GM19395 (cell line): ENCODE data around the gene ALK.
A peak's percentile ranks its signal among the peaks of the same experiment; 100 is the strongest.

ENCODE experiments used
- ATAC-seq: cut with Tn5 transposase; IDR thresholded peaks from one replicate; pipeline ENCODE4 v1.9.1; 2021; ENCODE audit warnings: mild to moderate bottlenecking, moderate library complexity; ENCODE audit not compliant: unreplicated experiment

ALK gene

DNA sequence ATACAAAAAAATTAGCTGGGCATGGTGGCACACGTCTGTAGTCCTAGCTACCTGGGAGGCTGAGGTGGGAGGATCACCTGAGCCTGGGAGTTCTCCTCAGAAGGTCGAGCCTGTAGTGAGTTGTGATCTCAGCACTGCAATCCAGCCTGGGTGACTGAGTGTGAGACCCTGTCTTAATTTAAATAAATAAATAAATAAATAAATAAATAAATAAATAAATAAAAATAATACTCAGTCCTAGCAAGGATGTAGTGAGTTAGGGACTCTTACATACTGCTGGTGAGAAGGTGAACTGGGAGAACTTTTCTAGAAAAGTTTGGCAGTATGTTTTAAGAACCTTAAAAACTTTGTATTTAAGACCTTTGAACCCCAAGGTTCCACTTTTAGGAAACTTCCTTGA is 576.1 kb downstream of the ALK start:
- ATAC-seq: no peak

DNA sequence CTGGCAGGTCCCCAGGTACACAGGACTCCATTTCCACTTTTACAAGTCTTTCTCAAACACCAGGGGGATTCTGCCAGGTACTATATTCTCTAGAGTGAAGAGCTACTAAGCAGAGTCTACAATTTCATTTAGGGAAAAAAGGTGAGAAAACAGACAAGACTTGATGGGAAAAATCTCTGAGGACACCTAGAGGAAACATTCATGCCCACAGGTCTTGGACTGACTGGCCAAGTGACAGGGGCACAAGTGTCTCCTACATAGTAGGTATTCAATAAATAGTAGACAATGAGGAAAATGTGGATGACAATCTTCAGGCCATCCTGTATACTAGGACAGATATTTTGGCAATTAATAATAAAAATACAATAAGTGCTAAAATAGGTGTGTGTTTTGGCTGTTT is 577.6 kb downstream of the ALK start:
- ATAC-seq: no peak

DNA sequence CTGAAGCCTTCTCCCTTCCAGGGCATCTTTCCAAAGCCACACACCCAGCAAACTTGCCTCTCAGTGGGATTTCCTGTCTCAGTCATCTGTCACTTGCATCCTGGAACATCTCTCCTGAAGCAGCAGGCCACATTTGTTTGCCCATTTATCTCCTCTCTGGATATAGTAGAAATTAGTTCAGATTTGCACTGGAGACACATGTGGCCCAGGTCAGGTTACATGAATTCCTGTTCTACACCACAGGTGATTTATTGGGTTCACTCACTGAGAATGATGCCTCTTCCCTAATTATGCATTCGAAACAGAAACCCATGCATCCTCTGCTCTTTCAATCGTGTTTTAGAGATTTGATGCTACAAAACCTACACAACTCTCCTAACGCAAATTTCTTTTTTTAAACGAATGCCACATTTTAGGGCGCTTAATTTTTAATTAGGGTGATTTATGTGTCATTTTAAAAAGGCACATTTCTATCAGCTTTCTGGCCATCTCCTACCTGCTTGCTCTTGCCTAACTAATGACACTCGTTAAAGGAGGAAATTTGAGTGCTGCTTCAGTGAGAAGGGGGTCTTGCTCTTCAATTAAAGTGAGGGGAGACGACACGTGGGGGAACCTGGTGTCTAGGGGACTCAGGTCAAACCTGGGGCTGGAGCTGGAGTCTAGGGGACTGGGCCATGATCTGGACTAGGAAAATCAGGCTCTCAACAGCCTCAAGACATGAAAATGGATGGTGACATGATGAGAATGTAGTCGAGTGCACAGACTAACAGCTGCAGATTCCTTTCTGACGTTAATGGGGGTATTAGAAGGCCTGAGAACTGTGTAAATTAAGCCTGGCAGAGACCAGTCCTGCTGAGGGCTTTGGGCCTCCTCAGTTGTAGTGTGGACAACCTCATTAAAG is 584.8 kb downstream of the ALK start:
- no peak for ATAC-seq

DNA sequence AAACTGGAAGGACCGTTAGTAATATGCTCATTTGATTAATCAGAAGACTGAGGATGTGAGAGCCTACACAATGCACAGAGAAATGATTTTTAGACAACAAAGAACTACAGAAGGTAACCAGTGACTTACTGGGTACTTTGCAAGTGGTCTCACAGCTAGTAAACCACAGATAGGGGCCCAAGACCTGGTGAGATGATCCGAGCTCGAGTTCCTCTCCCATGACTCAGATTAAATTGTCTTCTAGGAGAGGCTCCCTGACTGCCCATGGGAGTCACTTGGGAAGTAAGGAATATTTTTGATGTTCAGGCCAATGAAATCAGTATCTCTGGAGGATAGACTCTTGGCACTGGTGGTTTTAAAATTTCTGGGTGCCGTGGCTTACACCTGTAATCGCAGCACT is 586.0 kb downstream of the ALK start:
- ATAC-seq: no peak

DNA sequence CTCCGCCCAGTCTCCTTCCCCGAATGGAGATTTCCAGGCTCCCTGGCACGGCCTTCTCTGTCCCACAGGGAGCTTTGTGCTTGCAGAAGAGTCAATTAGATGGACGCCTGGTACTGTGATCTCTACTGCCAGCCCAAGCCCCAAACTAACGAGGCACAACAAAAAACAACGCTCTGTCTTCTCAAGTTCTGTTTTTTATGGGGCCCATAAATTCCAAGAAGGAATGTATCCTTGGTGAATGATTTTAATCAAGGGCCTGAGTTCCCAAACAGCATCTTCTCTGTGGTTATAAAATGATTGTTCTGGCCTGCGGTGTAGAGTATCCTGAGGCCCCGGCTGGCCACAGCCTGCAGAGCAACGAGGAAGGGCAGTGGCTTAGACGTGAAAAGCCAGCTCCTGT is 586.7 kb downstream of the ALK start:
- no peak for ATAC-seq

DNA sequence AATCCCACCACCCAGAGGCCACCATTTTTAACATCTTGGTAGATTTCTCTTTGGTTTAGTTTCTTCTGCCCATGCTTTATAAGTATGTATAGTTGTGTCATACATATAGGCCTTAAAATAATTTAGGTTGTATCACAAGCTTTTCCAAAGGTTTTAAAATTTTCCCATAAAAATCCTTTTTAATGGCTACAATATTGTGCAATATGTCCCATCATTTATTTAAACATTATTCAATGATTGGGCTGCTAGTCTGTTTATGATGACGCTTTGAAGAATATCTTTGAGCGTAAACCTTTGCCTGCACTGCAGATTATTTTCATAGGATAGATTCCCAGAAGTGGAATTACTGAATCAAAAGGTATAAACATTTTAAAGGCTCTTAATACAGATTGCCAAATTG is 588.8 kb downstream of the ALK start:
- no peak for ATAC-seq

DNA sequence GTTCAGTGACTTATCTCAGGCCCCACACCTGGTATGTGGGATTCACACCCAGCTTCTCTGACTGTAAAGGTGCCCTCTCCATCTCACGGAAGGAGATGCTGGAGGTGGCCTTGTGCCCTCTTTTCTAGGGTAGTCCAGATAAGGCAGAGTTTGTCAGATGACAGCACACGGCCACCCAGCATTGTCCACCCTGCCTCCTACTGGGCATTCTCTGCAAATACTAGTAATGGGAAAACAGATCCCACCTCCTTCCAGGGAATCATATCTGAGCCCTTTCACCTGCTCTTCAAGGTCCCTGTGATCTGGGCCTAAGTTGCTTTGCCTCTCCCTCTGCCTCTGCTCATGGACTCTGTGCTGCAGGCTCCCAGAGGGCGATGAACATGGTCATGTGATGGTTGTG is 591.5 kb downstream of the ALK start:
- ATAC-seq: no peak

DNA sequence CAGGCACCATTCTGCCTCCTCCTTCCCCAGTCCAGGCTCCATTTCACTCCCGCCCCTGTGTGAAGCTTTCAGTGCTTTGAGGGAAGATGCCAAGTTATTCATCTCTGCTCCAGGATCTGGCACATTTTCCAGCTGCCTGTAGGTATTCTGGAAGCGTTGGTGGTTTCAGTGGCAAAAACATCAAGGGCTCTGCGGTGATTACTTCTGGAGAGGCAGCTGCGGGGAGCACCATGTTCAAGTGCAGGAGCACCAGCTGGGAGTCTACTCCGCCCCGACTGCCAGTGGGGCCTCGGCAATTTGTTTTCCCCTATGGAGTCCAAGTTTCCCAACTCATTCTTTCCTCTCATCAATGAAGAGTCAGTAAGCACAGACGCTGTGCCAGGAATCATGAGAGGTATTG is 594.5 kb downstream of the ALK start:
- ATAC-seq: no peak

DNA sequence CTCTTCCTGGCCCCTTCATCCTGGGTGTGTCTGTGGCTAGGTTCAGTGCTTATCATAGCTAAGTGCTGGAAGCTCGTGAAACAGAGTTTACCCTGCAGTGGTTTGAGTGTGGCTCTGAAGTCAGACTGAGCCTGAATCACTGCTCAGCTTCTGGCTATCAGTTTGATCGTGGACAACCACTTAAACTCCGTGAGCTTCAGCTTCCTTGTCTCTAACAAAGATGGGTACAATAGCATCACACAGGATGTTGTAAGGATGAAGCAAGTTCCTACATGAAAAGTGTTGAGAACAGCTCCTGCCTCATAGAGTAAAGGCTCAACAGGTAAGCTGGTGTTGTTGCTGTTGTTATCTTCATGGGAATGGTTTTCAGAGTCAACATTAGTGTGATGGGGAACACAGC is 595.8 kb downstream of the ALK start:
- ATAC-seq: no peak

DNA sequence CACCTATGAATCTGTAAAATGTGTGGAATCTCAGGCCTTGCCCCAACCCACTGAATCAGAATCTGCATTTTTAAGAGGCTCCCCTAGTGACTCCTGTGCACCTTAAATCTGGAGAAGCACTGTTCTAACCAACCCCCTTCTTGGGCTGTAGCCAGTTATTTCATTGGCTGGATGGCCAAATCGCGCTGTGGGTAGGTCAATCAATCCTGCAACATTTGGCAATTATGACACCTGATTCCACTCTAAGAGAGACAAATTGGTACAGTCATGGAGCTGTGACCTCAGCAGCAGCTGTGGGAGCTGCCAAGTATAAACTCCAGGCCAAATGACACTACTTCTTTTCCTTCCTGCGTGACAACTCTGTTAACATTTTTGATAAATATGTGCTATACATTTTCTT is 597.4 kb downstream of the ALK start:
- no peak for ATAC-seq

DNA sequence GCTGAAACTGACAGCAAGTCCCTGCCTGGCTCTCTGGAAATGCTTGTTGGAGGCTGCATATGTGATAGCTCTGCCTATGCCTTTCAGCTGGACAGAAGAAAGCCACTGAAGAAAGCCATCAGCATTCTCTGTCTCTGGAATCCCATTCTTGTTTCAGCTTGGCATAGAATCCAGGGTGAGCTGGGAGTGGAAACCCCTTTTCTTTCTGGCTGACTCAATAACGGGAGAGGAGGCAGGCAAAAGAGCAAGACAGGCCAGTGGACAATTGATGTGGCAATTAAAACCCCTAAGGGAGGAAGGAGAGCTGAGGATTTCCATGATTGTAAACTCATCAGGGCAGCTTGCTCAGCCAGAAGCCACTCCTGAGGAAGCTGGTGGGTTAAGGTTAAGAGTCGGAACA is 598.1 kb downstream of the ALK start:
- ATAC-seq: no peak

DNA sequence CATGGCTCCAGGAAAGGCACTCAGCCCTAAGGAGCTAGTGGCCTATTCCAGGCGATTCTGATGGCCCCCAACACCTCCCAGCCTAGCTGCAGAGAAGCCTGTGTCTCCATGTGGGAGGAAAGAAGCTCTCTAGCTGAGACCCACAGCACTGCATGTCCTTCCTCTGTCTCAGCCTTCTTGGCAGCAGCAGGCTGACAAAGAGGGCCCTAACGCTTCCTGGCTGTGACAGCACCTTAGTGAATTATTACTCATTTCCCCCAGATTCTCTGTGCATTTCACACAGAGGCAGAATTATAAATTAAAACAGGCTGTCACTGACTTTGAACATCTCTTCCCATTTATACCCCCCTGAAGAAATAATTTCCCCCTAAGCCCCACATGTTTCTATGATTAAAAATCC is 599.4 kb downstream of the ALK start:
- ATAC-seq: peak; percentile 43

DNA sequence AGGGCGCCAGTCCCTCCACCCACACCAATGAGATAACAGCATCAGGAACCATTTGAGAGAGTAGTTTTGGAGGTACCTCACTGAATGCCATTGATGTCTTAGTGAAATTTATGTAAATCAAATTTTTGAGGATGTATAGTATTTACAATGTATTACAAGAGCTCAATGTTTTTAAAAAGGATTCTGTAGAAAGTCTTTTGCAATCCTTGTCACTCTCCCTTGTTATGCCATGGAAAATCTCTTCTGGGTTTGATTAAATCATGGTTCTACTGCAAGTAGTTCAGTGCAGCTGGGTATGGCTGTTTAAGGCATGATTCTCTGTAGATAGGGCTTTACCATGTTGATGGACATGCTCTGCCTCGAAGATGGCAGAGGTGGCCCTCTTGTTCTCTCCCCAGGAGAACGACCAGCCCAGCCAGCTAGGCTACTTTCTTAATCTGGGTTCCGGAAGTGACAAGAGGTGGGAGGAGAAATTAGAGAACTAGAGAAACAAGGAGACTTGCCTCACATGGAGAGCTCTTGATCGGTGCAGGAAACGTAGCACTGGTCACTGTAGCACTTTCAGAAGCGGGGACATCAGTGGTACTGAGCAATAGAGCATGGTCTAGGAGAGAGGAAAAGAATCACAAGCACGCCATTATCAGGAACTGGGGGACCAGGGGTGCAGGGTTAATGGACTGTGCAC is 603.4 kb downstream of the ALK start:
- ATAC-seq: no peak

DNA sequence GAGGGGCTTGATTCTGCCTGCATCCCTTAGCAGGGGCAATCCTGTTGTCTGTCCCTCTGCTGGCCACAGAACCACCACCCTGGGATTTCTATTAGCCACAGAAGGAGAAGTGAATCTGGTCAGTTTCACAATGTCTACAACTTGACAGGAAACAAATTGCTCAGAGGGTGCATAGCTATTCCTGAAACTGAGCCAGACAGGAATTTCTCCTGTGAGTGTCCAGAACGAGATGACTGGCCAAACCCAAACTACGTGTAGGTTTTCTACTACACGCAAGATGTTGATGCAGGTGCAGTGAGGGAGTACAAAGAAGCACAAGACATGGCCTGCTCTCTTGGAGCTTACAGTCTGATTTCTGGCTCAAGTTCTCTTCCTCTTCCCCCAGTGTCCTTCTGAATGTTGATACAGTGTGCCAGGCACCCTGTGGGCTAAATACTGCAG is 604.3 kb downstream of the ALK start:
- peak; percentile 59 for ATAC-seq

DNA sequence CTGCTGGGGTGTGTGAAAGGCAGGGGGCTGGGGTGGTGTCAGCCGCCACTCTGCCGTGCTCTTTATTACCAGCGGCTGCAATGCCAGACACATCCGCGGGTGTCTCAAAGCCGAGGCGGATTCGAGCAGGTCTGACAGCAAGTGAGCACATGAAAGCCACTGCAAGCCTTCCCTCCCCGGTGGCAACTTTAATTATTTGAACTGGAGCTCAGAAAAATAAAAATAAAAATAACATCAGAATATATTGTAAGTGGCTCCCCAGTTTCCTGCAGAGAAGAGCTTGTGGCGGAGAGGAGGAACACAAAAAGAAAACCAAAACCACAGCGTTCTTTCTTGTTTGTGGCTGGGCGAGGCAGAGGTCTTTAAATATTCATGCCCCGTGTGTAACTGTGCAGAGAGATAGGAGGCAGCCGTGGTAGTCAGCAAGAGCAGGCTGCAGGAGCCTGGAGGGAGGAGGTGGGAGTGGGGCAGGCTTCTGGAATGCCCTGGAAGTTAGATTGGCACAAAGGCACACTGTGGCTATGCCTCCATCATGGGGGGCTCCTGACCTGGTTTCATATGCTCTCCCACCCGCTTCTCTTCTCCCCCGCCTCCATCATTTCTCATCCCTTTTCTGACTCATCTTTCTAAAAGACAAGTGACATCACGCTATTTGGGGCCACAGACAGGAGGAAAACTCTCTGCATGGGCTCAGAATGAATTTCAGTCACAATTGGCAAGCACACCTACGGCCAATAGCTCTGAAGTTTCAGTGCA is 606.4 kb downstream of the ALK start:
- peak; percentile 77 for ATAC-seq

DNA sequence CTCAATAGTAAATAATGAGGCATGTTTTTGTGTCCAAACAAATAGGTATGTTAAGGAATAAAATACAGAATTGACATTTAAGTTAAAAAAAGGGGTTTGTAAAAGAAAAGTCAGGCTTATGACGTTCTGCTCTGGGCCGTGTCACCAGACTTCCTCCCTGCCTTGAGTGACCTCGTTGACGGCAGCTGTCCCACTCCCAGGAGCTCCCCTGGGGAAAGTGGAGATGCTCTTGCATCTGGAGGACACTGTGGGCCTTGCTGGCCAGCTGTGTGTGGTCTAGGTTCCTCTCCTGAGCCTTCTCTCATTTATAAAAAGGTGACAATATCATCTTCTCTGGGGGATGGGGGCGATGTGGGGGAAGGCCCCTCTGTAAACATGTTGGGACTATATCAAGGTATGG is 609.9 kb downstream of the ALK start:
- ATAC-seq: no peak

DNA sequence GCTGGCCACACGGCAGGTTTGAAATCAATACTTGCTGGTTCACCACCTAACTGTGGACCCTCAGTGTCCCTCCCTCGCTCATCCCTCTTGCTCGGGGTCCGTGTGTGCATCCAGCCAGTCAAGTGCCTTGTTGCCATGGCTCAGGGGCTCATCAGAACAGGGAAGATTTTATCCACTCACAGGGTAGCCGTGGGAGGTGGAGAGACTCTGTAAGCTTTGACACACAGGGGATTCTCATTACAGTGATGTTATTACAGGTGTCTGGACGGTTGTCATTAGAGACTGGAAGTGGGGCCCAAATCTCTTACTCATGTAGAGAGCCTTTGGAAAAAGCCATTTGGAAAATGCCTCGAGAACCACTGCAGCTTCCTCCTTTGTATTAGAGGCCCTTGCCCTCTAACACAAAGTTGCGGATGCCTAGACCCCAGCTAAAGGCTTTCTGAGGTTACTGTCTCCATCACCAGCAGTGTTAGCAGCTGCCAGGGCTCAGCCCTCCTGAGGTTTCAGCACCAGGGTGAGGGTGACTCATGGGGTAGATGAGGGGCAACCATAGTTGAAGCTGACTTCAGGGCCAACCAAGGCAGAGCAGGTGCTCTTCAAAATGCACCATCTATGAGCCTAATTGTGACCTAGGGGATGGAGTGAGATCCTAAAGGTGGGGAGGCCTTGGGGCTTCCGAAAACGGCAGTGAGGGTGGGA is 610.6 kb downstream of the ALK start:
- ATAC-seq: no peak

DNA sequence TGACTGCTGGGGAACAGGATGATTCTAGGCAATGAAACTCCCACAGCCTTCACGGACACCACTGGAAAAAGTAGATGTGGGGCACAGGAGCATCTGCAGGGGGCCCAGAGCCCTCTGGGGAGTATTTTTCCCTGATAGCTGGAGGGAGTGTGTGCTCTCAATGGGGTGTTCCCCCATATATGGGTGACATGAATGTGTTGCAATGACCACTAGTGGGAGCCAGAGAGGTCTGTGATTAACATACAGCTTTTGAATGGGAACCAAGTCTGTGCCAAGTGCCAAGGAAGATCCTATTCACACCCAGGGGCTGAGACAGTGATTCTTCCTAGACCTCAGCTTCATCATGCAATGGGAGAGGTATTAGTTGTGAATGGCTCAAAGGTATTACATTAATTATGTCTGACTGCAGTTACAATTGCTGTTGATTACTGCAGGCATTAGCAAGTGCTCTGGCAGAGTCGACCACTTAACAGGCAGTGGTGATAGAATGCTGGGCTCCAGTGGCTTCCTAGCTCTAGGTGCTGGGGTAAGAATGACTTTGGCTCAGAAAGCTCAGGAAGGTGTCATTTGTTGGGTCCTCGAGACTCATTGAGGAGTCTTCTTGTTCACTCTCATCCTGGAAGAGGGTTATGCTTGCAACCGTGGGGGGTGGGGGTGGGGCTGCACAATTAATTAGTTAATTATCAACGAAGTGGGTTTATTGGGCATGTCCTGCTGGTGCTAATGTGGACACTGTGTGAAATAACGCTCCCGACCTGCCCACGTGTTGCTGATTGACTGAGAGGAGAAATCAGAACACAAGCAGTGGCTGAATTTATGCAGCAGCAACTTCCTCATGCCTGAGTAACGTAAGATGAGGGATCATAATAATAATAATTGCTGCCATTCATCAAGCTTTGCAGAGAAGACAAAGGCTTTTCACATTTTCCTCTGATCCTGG is 612.0 kb downstream of the ALK start:
- peak; percentile 81 for ATAC-seq

DNA sequence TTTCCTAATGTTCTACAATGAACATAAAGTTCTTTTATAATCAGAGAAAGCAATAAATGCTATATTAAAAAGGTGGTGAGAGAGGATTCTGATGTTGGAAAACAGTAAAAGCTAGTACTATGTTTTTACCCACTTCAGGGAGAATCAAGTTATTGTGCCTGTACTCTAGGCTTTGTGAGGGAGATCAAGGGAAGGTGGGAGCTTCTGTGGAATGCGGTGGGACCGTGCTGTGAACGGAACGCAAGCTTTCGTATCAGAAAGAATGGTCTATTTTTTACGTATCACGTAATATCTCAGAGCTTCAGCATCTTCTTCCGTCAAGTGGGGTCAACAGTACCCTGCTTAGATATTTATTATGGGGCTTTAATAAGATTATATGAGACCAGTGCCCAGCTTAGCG is 613.0 kb downstream of the ALK start:
- no peak for ATAC-seq

DNA sequence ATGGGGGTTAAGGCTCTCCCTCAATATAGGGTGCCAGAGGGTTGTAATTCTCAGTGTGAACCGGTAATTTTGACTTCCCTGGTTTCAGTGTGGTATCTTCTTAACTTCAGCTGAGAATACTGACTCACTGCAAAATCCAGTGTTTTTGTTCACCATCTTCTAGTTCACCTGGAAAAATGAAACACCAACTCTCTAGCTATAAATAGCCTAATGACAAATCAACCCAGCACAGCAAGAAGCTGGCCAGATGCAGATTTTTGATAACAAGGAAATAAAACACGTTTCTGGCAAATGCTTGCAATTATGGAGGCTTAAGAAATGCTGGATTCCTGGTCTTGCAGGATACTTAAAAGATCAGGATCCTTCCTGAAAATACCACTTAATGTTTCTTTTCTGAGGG is 613.9 kb downstream of the ALK start:
- no peak for ATAC-seq
